Fibroblast of lung (primary cell): ENCODE measurements around the gene KRTAP10-12. TPM values are rescaled to one million over a fixed set of nuclear protein-coding genes. Genes with fewer than 3 reads are reported as not detected.
"Not testable (repeated sequence)": the region's sequence is repeated elsewhere in the genome, so short reads cannot be mapped to it uniquely, and the experiment has no call there.

Experiments used
- DNase-seq, 2 donors: peaks; one replicate each; pipeline versions ENCODE4 v3.0.0 to v3.0.0-alpha.2; 2010; ENCODE audit warnings: low read depth in 2 of 2
- H2AFZ ChIP-seq: 2 replicates; pipeline ENCODE4 v1.5.1; 2012; ENCODE audit warnings: low read length, control low read depth, inconsistent platforms
- H3K27ac ChIP-seq: 2 replicates; pipeline ENCODE4 v1.5.1; 2011; ENCODE audit warnings: low read length, control low read depth; ENCODE audit not compliant: insufficient read depth
- H3K27me3 ChIP-seq: 2 replicates; pipeline ENCODE4 v1.5.1; 2011; ENCODE audit warnings: mild to moderate bottlenecking, low read length; ENCODE audit not compliant: control insufficient read depth, insufficient read depth
- H3K36me3 ChIP-seq: 2 replicates; pipeline ENCODE4 v1.5.1; 2011; ENCODE audit warnings: low read length; ENCODE audit not compliant: control insufficient read depth, insufficient read depth
- H3K4me1 ChIP-seq: 2 replicates; pipeline ENCODE4 v1.5.1; 2011; ENCODE audit warnings: low read length; ENCODE audit not compliant: control insufficient read depth, insufficient read depth; ENCODE audit errors: extremely low read depth
- H3K4me2 ChIP-seq: 2 replicates; pipeline ENCODE4 v1.5.1; 2011; ENCODE audit warnings: low read length, control low read depth; ENCODE audit not compliant: insufficient read depth; ENCODE audit errors: extremely low read depth
- H3K4me3 ChIP-seq, 4 experiments: fragments of 200-600 bp in 1 of 4; sonication (generic) in 1 of 4; replicated peaks in 1 of 4; 2 replicates each; pipeline ENCODE4 v1.5.1; 2011 to 2016; ENCODE audit warnings: low read length in 4 of 4, low read depth in 3 of 4, mild to moderate bottlenecking in 3 of 4, control low read depth in 2 of 4, inconsistent platforms in 1 of 4, mixed read lengths in 1 of 4; ENCODE audit not compliant: insufficient read depth in 1 of 4; ENCODE audit errors: control extremely low read depth in 1 of 4
- H3K79me2 ChIP-seq: 2 replicates; pipeline ENCODE4 v1.5.1; 2012; ENCODE audit warnings: mild to moderate bottlenecking, low read length, inconsistent platforms; ENCODE audit not compliant: control insufficient read depth, insufficient read depth
- H3K9ac ChIP-seq: 2 replicates; pipeline ENCODE4 v1.5.1; 2011; ENCODE audit warnings: mild to moderate bottlenecking, low read length, control low read depth; ENCODE audit not compliant: insufficient read depth
- H3K9me3 ChIP-seq: 2 replicates; pipeline ENCODE4 v1.5.1; 2012; ENCODE audit warnings: low read depth, low read length; ENCODE audit not compliant: control insufficient read depth, insufficient read depth
- H4K20me1 ChIP-seq: 2 replicates; pipeline ENCODE4 v1.5.1; 2011; ENCODE audit warnings: low read length; ENCODE audit not compliant: control insufficient read depth, insufficient read depth; ENCODE audit errors: extremely low read depth
- CTCF ChIP-seq, 2 donors: IDR thresholded peaks in 1 of 2; conservative IDR thresholded peaks in 1 of 2; 1 replicate in 1 of 2; 2 replicates in 1 of 2; pipeline ENCODE4 v1.5.1; 2011 to 2012; ENCODE audit warnings: low read length in 2 of 2, control low read depth in 1 of 2, inconsistent platforms in 1 of 2, low read depth in 1 of 2, mild to moderate bottlenecking in 1 of 2
- EZH2 ChIP-seq: IDR thresholded peaks from 2 replicates; pipeline ENCODE4 v1.5.1; 2012; ENCODE audit warnings: low read length, control low read depth, mild to moderate bottlenecking; ENCODE audit errors: missing control alignments
- polyA plus RNA-seq, 2 donors: library from polyadenylated mRNA; depleted of rRNA in 1 of 2; stranded (reverse) in 1 of 2; unstranded in 1 of 2; fragments of >200 nt; gene quantifications; 2 replicates each; pipeline ENCODE4 v1.2.1, GENCODE V29; 2011 to 2012; ENCODE audit warnings: missing spikeins in 1 of 2
- total RNA-seq: library from RNA; depleted of rRNA; stranded (reverse); fragments of >200 nt; gene quantifications from 2 replicates; pipeline ENCODE4 v1.2.1, GENCODE V29; 2014

The KRTAP10-12 gene
- total and polyA plus RNA-seq, 2 donors (not counting 1 experiment from before 2014, with no cell fraction given), result not detected

GRCh38 chr21:44658913-44659595 lies 37.9 kb upstream of the KRTAP10-12 start:
- Histone ChIP-seq H3K4me3 (no peak overlapping the region), H3K4me2 (no peak overlapping the region), H4K20me1 (no peaks in the 10 kb centered on the region), H3K27ac (no peak overlapping the region), H3K36me3 (no peaks in the 10 kb centered on the region), H2AFZ (no peak overlapping the region), H3K9ac (no peak overlapping the region), H3K27me3 (no peaks in the 10 kb centered on the region), H3K9me3 (no peaks in the 10 kb centered on the region), H3K4me1 (no peaks in the 10 kb centered on the region), H3K79me2 (no peaks in the 10 kb centered on the region)
- no peak for DNase-seq
- no peak for TF ChIP-seq CTCF (conservative IDR thresholded peaks at IDR 0.05 in 1 of 2, IDR thresholded peaks at IDR 0.05 in 1 of 2; ENCODE audit: low read depth in 1 of 2, low read length in 2 of 2)
- no peak for TF ChIP-seq EZH2

- not testable (repeated sequence) for H3K27me3 ChIP-seq, H3K9me3 ChIP-seq, H3K79me2 ChIP-seq, H4K20me1 ChIP-seq, H3K36me3 ChIP-seq, H3K9ac ChIP-seq, H3K4me1 ChIP-seq, H2AFZ ChIP-seq, H3K27ac ChIP-seq, DNase-seq, H3K4me3 ChIP-seq, H3K4me2 ChIP-seq
Observed at GRCh38 chr21:44661567-44661966, 35.4 kb upstream of the KRTAP10-12 start.

- DNase-seq, result no peak
- Histone ChIP-seq H3K4me3 (no peak overlapping the region), H3K27ac (no peak overlapping the region), H3K9ac (no peak overlapping the region), H2AFZ (no peak overlapping the region), H3K36me3 (no peaks in the 10 kb centered on the region), H3K27me3 (no peaks in the 10 kb centered on the region), H4K20me1 (no peaks in the 10 kb centered on the region), H3K4me1 (no peaks in the 10 kb centered on the region), H3K79me2 (no peaks in the 10 kb centered on the region), H3K4me2 (no peak overlapping the region), H3K9me3 (no peaks in the 10 kb centered on the region)
- no peak for TF ChIP-seq CTCF (conservative IDR thresholded peaks at IDR 0.05 in 1 of 2, IDR thresholded peaks at IDR 0.05 in 1 of 2; ENCODE audit: low read depth in 1 of 2, low read length in 2 of 2)
- no peak for TF ChIP-seq EZH2
Observed at GRCh38 chr21:44664691-44665090, 32.3 kb upstream of the KRTAP10-12 start.
